CD14-positive monocyte (primary cell): ENCODE results near the gene RMDN3. TPM values are rescaled to one million over a fixed set of nuclear protein-coding genes. Genes with fewer than 3 reads are reported as not detected.

Experiments used
- DNase-seq, 3 donors: peaks; one replicate each; pipeline ENCODE4 v3.0.0-alpha.2; 2011 to 2022
- H2AFZ ChIP-seq: 2 replicates; pipeline ENCODE4 v1.6.0; 2012; ENCODE audit warnings: mild to moderate bottlenecking, low read depth, low read length, inconsistent platforms; ENCODE audit not compliant: insufficient read depth, poor library complexity, severe bottlenecking
- H3K27ac ChIP-seq, 2 donors: 1 replicate in 1 of 2; 2 replicates in 1 of 2; pipeline ENCODE4 v1.5.1; 2012 to 2013; ENCODE audit warnings: low read length in 2 of 2, control low read depth in 1 of 2, inconsistent platforms in 1 of 2, low read depth in 1 of 2, mild to moderate bottlenecking in 1 of 2
- H3K27me3 ChIP-seq, 2 donors: one replicate each; pipeline versions ENCODE4 v1.6.0 to v1.6.1; 2011 to 2013; ENCODE audit warnings: low read length in 2 of 2; ENCODE audit not compliant: control insufficient read depth in 2 of 2, insufficient read depth in 2 of 2
- H3K36me3 ChIP-seq, 2 donors: replicated peaks in 1 of 2; 1 replicate in 1 of 2; 2 replicates in 1 of 2; pipeline versions ENCODE4 v1.5.1 to v1.6.1; 2012 to 2013; ENCODE audit warnings: low read length in 2 of 2, control low read depth in 1 of 2, inconsistent platforms in 1 of 2, mild to moderate bottlenecking in 1 of 2; ENCODE audit not compliant: insufficient read depth in 2 of 2, control insufficient read depth in 1 of 2
- H3K4me1 ChIP-seq, 2 donors: 1 replicate in 1 of 2; 2 replicates in 1 of 2; pipeline versions ENCODE4 v1.5.1 to v1.6.1; 2012 to 2013; ENCODE audit warnings: low read length in 2 of 2, control low read depth in 1 of 2, inconsistent platforms in 1 of 2, mild to moderate bottlenecking in 1 of 2, moderate library complexity in 1 of 2; ENCODE audit not compliant: insufficient read depth in 2 of 2, control insufficient read depth in 1 of 2
- H3K4me2 ChIP-seq: replicated peaks from 2 replicates; pipeline ENCODE3; 2012; ENCODE audit warnings: low read length, moderate library complexity, mild to moderate bottlenecking; ENCODE audit not compliant: poor library complexity, severe bottlenecking; ENCODE audit errors: extremely low read depth
- H3K4me3 ChIP-seq, 3 experiments: fragments of 200-600 bp in 1 of 3; sonication (generic) in 1 of 3; replicated peaks in 1 of 3; 1 replicate in 2 of 3; 2 replicates in 1 of 3; pipeline ENCODE4 v1.5.1; 2011 to 2013; ENCODE audit warnings: low read length in 3 of 3, mild to moderate bottlenecking in 3 of 3, control low read depth in 2 of 3, low read depth in 2 of 3, inconsistent platforms in 1 of 3, moderate library complexity in 1 of 3
- H3K79me2 ChIP-seq: 2 replicates; pipeline ENCODE4 v1.6.0; 2012; ENCODE audit warnings: mild to moderate bottlenecking, control low read depth, inconsistent platforms, low read length, moderate library complexity; ENCODE audit not compliant: insufficient read depth
- H3K9ac ChIP-seq: 2 replicates; pipeline ENCODE4 v1.6.0; 2017; ENCODE audit warnings: low read length, mild to moderate bottlenecking; ENCODE audit not compliant: insufficient read depth, poor library complexity, severe bottlenecking
- H3K9me3 ChIP-seq, 2 donors: replicated peaks in 1 of 2; 1 replicate in 1 of 2; 2 replicates in 1 of 2; pipeline versions ENCODE4 v1.5.1 to v1.6.1; 2012 to 2013; ENCODE audit warnings: low read length in 2 of 2, control low read depth in 1 of 2; ENCODE audit not compliant: control insufficient read depth in 1 of 2, insufficient read depth in 1 of 2
- H4K20me1 ChIP-seq: 2 replicates; pipeline ENCODE4 v1.6.0; 2012; ENCODE audit warnings: mild to moderate bottlenecking, low read length, control low read depth, moderate library complexity; ENCODE audit not compliant: insufficient read depth
- H3K27ac Mint-ChIP-seq, 7 donors: one replicate each; pipeline ENCODE4 v1.8.0; 2020; ENCODE audit warnings: mild to moderate bottlenecking in 7 of 7, mixed read lengths in 7 of 7, moderate library complexity in 6 of 7, inconsistent platforms in 2 of 7
- H3K27me3 Mint-ChIP-seq, 3 donors: one replicate each; pipeline ENCODE4 v1.8.0; 2021 to 2022; ENCODE audit warnings: low read depth in 3 of 3, mild to moderate bottlenecking in 3 of 3, mixed read lengths in 3 of 3, moderate library complexity in 3 of 3, inconsistent platforms in 1 of 3
- H3K36me3 Mint-ChIP-seq, 2 donors: one replicate each; pipeline ENCODE4 v1.8.0; 2020; ENCODE audit warnings: mixed read lengths in 2 of 2, inconsistent platforms in 1 of 2, mild to moderate bottlenecking in 1 of 2
- H3K4me1 Mint-ChIP-seq: one replicate; pipeline ENCODE4 v1.8.0; 2020; ENCODE audit warnings: mild to moderate bottlenecking, mixed read lengths
- H3K4me3 Mint-ChIP-seq, 2 donors: one replicate each; pipeline ENCODE4 v1.8.0; 2020; ENCODE audit warnings: mild to moderate bottlenecking in 2 of 2, mixed read lengths in 2 of 2, moderate library complexity in 1 of 2
- H3K9me3 Mint-ChIP-seq, 7 donors: one replicate each; pipeline ENCODE4 v1.8.0; 2020 to 2022; ENCODE audit warnings: mixed read lengths in 7 of 7, mild to moderate bottlenecking in 6 of 7, moderate library complexity in 6 of 7, inconsistent platforms in 2 of 7
- WGBS: methylation state at CpG from one replicate; pipeline ENCODE4 v1.1.5; 2013; ENCODE audit warnings: missing lambda C conversion rate; ENCODE audit not compliant: insufficient coverage; 5-methylcytosine and 5-hydroxymethylcytosine counted together
- intact Hi-C, 2 donors: fragments of 100-400 bp; cut with micrococcal nuclease; formaldehyde crosslinking; loops; one replicate each; pipeline versions ENCODE4 v1.15.0 to v1.15.1; 2023
- polyA plus RNA-seq, 3 donors: library from polyadenylated mRNA; depleted of rRNA in 1 of 3; unstranded in 2 of 3; stranded (reverse) in 1 of 3; fragments of 300-500 nt in 2 of 3; fragments of >200 nt in 1 of 3; fragmentation: Illumina TruSeq in 2 of 3; gene quantifications; 1 replicate in 2 of 3; 2 replicates in 1 of 3; pipeline ENCODE4 v1.2.3, GENCODE V29; 2012 to 2021
- TF ChIP-seq, protein P1 (sequence below): fragments of 200-600 bp; IDR thresholded peaks from one replicate; pipeline ENCODE4 v1.8.0; 2022; ENCODE audit warnings: antibody characterized with exemption, mild to moderate bottlenecking

Gene RMDN3
- polyA plus RNA-seq, 3 donors: 9.8 to 13.5 (median 13.2) TPM

DNA sequence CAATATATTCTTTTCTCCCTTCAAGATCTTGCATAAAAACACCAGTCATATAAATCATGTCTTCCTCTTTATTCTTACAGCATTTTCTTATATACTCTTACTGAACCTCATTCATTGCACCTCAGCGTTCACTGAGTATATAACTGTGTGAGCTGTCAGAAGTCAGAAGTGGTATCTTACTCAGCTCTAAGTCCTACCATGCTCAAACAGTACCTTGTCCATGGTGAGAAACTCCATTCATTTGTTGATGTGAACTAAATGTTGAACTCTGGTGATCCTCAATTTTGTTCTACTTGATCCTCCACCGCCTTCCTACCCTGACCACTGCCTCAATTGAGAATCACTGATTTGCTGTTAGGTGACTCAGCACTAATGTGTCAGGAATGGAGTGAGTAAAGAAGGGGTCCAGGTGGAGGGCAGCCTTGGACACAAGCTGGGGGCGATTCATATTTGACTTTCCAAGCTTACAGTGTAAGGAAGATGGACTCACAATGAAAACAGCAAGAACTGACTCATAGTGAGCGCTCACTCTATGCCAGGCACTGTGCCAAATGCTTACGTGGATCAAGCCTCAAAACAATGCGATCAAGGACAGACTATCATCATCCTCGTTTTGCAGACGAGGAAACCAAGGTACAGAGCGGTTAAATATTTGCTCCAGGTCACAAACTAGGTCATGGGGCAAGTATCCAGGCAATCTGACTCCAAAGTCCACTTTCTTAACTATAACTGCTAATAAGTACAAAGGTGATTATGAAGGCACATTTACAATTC lies 38.3 kb upstream of the RMDN3 start:
- H2AFZ ChIP-seq: no peak overlapping the region
- TF ChIP-seq, protein P1, sequence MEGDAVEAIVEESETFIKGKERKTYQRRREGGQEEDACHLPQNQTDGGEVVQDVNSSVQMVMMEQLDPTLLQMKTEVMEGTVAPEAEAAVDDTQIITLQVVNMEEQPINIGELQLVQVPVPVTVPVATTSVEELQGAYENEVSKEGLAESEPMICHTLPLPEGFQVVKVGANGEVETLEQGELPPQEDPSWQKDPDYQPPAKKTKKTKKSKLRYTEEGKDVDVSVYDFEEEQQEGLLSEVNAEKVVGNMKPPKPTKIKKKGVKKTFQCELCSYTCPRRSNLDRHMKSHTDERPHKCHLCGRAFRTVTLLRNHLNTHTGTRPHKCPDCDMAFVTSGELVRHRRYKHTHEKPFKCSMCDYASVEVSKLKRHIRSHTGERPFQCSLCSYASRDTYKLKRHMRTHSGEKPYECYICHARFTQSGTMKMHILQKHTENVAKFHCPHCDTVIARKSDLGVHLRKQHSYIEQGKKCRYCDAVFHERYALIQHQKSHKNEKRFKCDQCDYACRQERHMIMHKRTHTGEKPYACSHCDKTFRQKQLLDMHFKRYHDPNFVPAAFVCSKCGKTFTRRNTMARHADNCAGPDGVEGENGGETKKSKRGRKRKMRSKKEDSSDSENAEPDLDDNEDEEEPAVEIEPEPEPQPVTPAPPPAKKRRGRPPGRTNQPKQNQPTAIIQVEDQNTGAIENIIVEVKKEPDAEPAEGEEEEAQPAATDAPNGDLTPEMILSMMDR: no peak
- Mint-ChIP-seq H3K9me3 (no peaks in the 10 kb centered on the region), H3K36me3 (peaks cover 20 to 38% of the 10 kb centered on the region in 2 donors), H3K4me1 (peaks cover 28% of the 10 kb centered on the region), H3K4me3 (no peak overlapping the region), H3K27ac (peak overlapping the region in 2 of 7 donors; percentile 16 to 26), H3K27me3 (no peaks in the 10 kb centered on the region)
- no peaks in the 10 kb centered on the region for H3K27me3 ChIP-seq
- 74% methylated on average over 6 of the region's 9 CpGs for WGBS
- no peak overlapping the region for H3K9ac ChIP-seq
- peaks cover 42% of the 10 kb centered on the region for H4K20me1 ChIP-seq
- H3K36me3 ChIP-seq: peaks cover 4 to 33% of the 10 kb centered on the region in 2 donors
- H3K4me3 ChIP-seq: no peak overlapping the region
- no peak overlapping the region for H3K27ac ChIP-seq
- intact Hi-C loops: no loop called here
- DNase-seq: no peak
- H3K4me2 ChIP-seq: no peak overlapping the region
- H3K4me1 ChIP-seq: peaks cover 12 to 26% of the 10 kb centered on the region in 2 donors
- H3K9me3 ChIP-seq: no peaks in the 10 kb centered on the region
- peaks cover 22% of the 10 kb centered on the region for H3K79me2 ChIP-seq

DNA sequence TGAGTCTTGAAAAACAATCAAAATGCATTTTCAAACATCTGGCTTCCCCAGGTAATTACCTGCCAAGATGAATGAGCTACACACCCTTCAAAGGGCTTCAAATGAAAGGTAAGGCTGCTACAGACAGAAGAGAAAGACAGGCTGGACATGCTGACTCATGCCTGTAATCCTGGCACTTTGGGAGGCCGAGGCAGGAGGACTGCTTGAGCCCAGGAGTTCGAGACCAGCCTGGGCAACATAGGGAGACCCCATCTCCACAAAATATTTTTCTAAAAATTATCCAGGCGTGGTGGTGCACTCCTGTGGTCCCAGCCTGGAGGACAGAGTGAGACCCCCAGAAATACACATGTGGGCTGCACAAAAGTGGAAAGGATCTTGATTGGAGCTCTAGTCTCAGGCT lies 37.3 kb upstream of the RMDN3 start:
- peaks cover 15% of the 10 kb centered on the region for H3K79me2 ChIP-seq
- H4K20me1 ChIP-seq: peaks cover 52% of the 10 kb centered on the region
- no peaks in the 10 kb centered on the region for H3K9me3 ChIP-seq
- Mint-ChIP-seq H3K27me3 (no peaks in the 10 kb centered on the region), H3K9me3 (no peaks in the 10 kb centered on the region), H3K4me1 (peaks cover 36% of the 10 kb centered on the region), H3K27ac (no peak overlapping the region), H3K36me3 (peaks cover 16 to 34% of the 10 kb centered on the region in 2 donors), H3K4me3 (no peak overlapping the region)
- peaks cover 4 to 27% of the 10 kb centered on the region in 2 donors for H3K36me3 ChIP-seq
- 67% methylated on average over 1 of the region's 3 CpGs for WGBS
- intact Hi-C loops: no loop called here
- H3K4me3 ChIP-seq: no peak overlapping the region
- DNase-seq: no peak
- peaks cover 18 to 33% of the 10 kb centered on the region in 2 donors for H3K4me1 ChIP-seq
- H3K27ac ChIP-seq: no peak overlapping the region
- no peak overlapping the region for H3K4me2 ChIP-seq
- no peaks in the 10 kb centered on the region for H3K27me3 ChIP-seq
- H3K9ac ChIP-seq: no peak overlapping the region
- TF ChIP-seq, protein P1: no peak
- H2AFZ ChIP-seq: no peak overlapping the region
